GM18507 (cell line): ENCODE results near the gene PTPRM.

ENCODE experiments used
- DNase-seq: peaks from one replicate; pipeline ENCODE4 v3.0.0; 2011; ENCODE audit warnings: low read depth; ENCODE audit not compliant: insufficient read length; ENCODE audit errors: extremely low spot score
- FAIRE-seq: peaks from 2 replicates; lab custom pipeline; 2011; peaks lifted over from hg19 to GRCh38; lab: Jason Lieb, UNC

Gene PTPRM

GRCh38 chr18:7596147-7596546, 29.0 kb downstream of the PTPRM start:
- FAIRE-seq, result no peak
- DNase-seq, result no peak

GRCh38 chr18:7597500-7597899, 30.4 kb downstream of the PTPRM start:
- FAIRE-seq (no peak), DNase-seq (no peak)

GRCh38 chr18:7598167-7599047, 31.3 kb downstream of the PTPRM start:
- no peak for DNase-seq
- no peak for FAIRE-seq

GRCh38 chr18:7600036-7600435, 32.9 kb downstream of the PTPRM start:
- FAIRE-seq, result no peak
- no peak for DNase-seq

GRCh38 chr18:7600528-7601245, 33.6 kb downstream of the PTPRM start:
- DNase-seq, result no peak
- no peak for FAIRE-seq

- FAIRE-seq (no peak), DNase-seq (no peak)
Observed at GRCh38 chr18:7601246-7601615, 34.1 kb downstream of the PTPRM start.

GRCh38 chr18:7601936-7602335, 34.8 kb downstream of the PTPRM start:
- no peak for DNase-seq
- no peak for FAIRE-seq

- DNase-seq (no peak), FAIRE-seq (no peak)
Observed at GRCh38 chr18:7603259-7604000, 36.3 kb downstream of the PTPRM start.

GRCh38 chr18:7604361-7604760, 37.2 kb downstream of the PTPRM start:
- FAIRE-seq (no peak), DNase-seq (no peak)

- no peak for DNase-seq
- no peak for FAIRE-seq
Observed at GRCh38 chr18:7605705-7606104, 38.6 kb downstream of the PTPRM start.

- FAIRE-seq (no peak), DNase-seq (no peak)
Observed at GRCh38 chr18:7607540-7608173, 40.5 kb downstream of the PTPRM start.

GRCh38 chr18:7608174-7608550, 41.0 kb downstream of the PTPRM start:
- no peak for FAIRE-seq
- DNase-seq, result no peak

- no peak for FAIRE-seq
- no peak for DNase-seq
Observed at GRCh38 chr18:7608781-7609201, 41.7 kb downstream of the PTPRM start.

- FAIRE-seq, result no peak
- no peak for DNase-seq
Observed at GRCh38 chr18:7609617-7610016, 42.5 kb downstream of the PTPRM start.

GRCh38 chr18:7614042-7614441, 46.9 kb downstream of the PTPRM start:
- no peak for DNase-seq
- FAIRE-seq, result no peak

GRCh38 chr18:7615840-7616239, 48.7 kb downstream of the PTPRM start:
- DNase-seq (no peak), FAIRE-seq (no peak)

- no peak for DNase-seq
- no peak for FAIRE-seq
Observed at GRCh38 chr18:7616661-7617060, 49.5 kb downstream of the PTPRM start.

GRCh38 chr18:7617738-7618422, 50.8 kb downstream of the PTPRM start:
- FAIRE-seq (no peak), DNase-seq (no peak)

- FAIRE-seq (no peak), DNase-seq (no peak)
Observed at GRCh38 chr18:7618891-7619442, 51.9 kb downstream of the PTPRM start.
